ENCODE data around the gene GOLGA6L7. TPM values are rescaled to one million over a fixed set of nuclear protein-coding genes. Genes with fewer than 3 reads are reported as not detected.
"Not testable (repeated sequence)": the region's sequence is repeated elsewhere in the genome, so short reads cannot be mapped to it uniquely, and the experiment has no call there.

GOLGA6L7 gene
- total RNA-seq, 1 donor from 2014 or later: not detected

- H3K4me3 Mint-ChIP-seq; H3K4me1 Mint-ChIP-seq; DNase-seq; H3K36me3 Mint-ChIP-seq (ENCODE audit: low read depth); H3K27ac Mint-ChIP-seq; H3K9me3 Mint-ChIP-seq; intact Hi-C loops (cut with micrococcal nuclease): not testable (repeated sequence)
- peaks cover 44% of the 10 kb centered on the region for H3K27me3 Mint-ChIP-seq
Measured at GRCh38 chr15:28810444-28810843, 38.0 kb downstream of the GOLGA6L7 start.

GRCh38 chr15:28808136-28808535 lies 40.3 kb downstream of the GOLGA6L7 start:
- H3K36me3 Mint-ChIP-seq (ENCODE audit: low read depth); H3K27ac Mint-ChIP-seq; intact Hi-C loops (cut with micrococcal nuclease); H3K4me3 Mint-ChIP-seq; H3K9me3 Mint-ChIP-seq; H3K4me1 Mint-ChIP-seq; DNase-seq: not testable (repeated sequence)
- H3K27me3 Mint-ChIP-seq: peaks cover 37% of the 10 kb centered on the region

GRCh38 chr15:28800366-28800765 lies 48.1 kb downstream of the GOLGA6L7 start:
- H3K9me3 Mint-ChIP-seq; H3K27ac Mint-ChIP-seq; DNase-seq; intact Hi-C loops (cut with micrococcal nuclease); H3K4me1 Mint-ChIP-seq; H3K36me3 Mint-ChIP-seq (ENCODE audit: low read depth); H3K4me3 Mint-ChIP-seq: not testable (repeated sequence)
- peaks cover 27% of the 10 kb centered on the region for H3K27me3 Mint-ChIP-seq

- H3K4me1 Mint-ChIP-seq; H3K9me3 Mint-ChIP-seq; intact Hi-C loops (cut with micrococcal nuclease); H3K36me3 Mint-ChIP-seq (ENCODE audit: low read depth); H3K27ac Mint-ChIP-seq; DNase-seq; H3K4me3 Mint-ChIP-seq: not testable (repeated sequence)
- peaks cover 23% of the 10 kb centered on the region for H3K27me3 Mint-ChIP-seq
Measured at GRCh38 chr15:28798234-28798633, 50.2 kb downstream of the GOLGA6L7 start.

- H3K27ac Mint-ChIP-seq; H3K9me3 Mint-ChIP-seq; intact Hi-C loops (cut with micrococcal nuclease); H3K36me3 Mint-ChIP-seq (ENCODE audit: low read depth); H3K4me3 Mint-ChIP-seq; H3K4me1 Mint-ChIP-seq; DNase-seq: not testable (repeated sequence)
- peaks cover 33% of the 10 kb centered on the region for H3K27me3 Mint-ChIP-seq
Measured at GRCh38 chr15:28794231-28794630, 54.2 kb downstream of the GOLGA6L7 start.

Other genes starting within 250 kb of the GOLGA6L7 start
- 0.54 TPM in 1 of 2 replicates, not detected in the other for gene GOLGA8M, start 136.2 kb downstream of the GOLGA6L7 start, total RNA-seq
- 1.8 and 1.9 TPM in 2 replicates for gene APBA2, start 37.3 kb upstream of the GOLGA6L7 start, total RNA-seq

Measured in activated CD4-positive, alpha-beta T cell treated with anti-CD3 and anti-CD28 coated beads, Interleukin-2, amount 10 ng/mL, durations not matched to agents 24 days and 14 days (primary cell).